GM19455 (cell line): ENCODE data around the gene HSD17B12.

Experiments
- ATAC-seq: cut with Tn5 transposase; IDR thresholded peaks from one replicate; pipeline ENCODE4 v1.9.1; 2021; ENCODE audit not compliant: unreplicated experiment

Gene HSD17B12

GRCh38 chr11:43797337-43797736, 116.8 kb downstream of the HSD17B12 start:
- ATAC-seq, result no peak

GRCh38 chr11:43797866-43798265, 117.3 kb downstream of the HSD17B12 start:
- no peak for ATAC-seq

- ATAC-seq, result no peak
Measured at GRCh38 chr11:43802509-43802908, 122.0 kb downstream of the HSD17B12 start.

- no peak for ATAC-seq
Measured at GRCh38 chr11:43803766-43804165, 123.2 kb downstream of the HSD17B12 start.

GRCh38 chr11:43806976-43807375, 126.4 kb downstream of the HSD17B12 start:
- no peak for ATAC-seq

- no peak for ATAC-seq
Measured at GRCh38 chr11:43810929-43811596, 130.5 kb downstream of the HSD17B12 start.

GRCh38 chr11:43812471-43812870, 131.9 kb downstream of the HSD17B12 start:
- no peak for ATAC-seq

- no peak for ATAC-seq
Measured at GRCh38 chr11:43818220-43818619, 137.7 kb downstream of the HSD17B12 start.

- ATAC-seq, result no peak
Measured at GRCh38 chr11:43819926-43820325, 139.4 kb downstream of the HSD17B12 start.

- no peak for ATAC-seq
Measured at GRCh38 chr11:43823316-43823715, 142.8 kb downstream of the HSD17B12 start.

GRCh38 chr11:43823851-43824250, 143.3 kb downstream of the HSD17B12 start:
- no peak for ATAC-seq

GRCh38 chr11:43825217-43825816, 144.8 kb downstream of the HSD17B12 start:
- no peak for ATAC-seq

GRCh38 chr11:43830928-43831440, 150.4 kb downstream of the HSD17B12 start:
- no peak for ATAC-seq

- ATAC-seq, result no peak
Measured at GRCh38 chr11:43832536-43832935, 152.0 kb downstream of the HSD17B12 start.

GRCh38 chr11:43833657-43834073, 153.1 kb downstream of the HSD17B12 start:
- no peak for ATAC-seq

- ATAC-seq, result no peak
Measured at GRCh38 chr11:43834286-43834685, 153.7 kb downstream of the HSD17B12 start.

GRCh38 chr11:43835104-43835503, 154.6 kb downstream of the HSD17B12 start:
- ATAC-seq, result no peak

GRCh38 chr11:43837879-43838278, 157.3 kb downstream of the HSD17B12 start:
- no peak for ATAC-seq

GRCh38 chr11:43842021-43842420, 161.5 kb downstream of the HSD17B12 start:
- ATAC-seq, result no peak

- ATAC-seq, result no peak
Measured at GRCh38 chr11:43845816-43846215, 165.3 kb downstream of the HSD17B12 start.

- peak; percentile 80 for ATAC-seq
Measured at GRCh38 chr11:43852057-43852636, 171.6 kb downstream of the HSD17B12 start.

GRCh38 chr11:43853781-43854180, 173.2 kb downstream of the HSD17B12 start:
- no peak for ATAC-seq
